Measurements from ENCODE around the gene TMEM63A. TPM values are rescaled to one million over a fixed set of nuclear protein-coding genes. Genes with fewer than 3 reads are reported as not detected.

The TMEM63A gene
- total and polyA plus RNA-seq, 10 of the 15 experiments (the other 5 are each of a cell fraction or from before 2014, with no cell fraction given): 1.3 to 33.5 (median 15.2) TPM

- Histone ChIP-seq H3K9me3 (replicated peaks; ENCODE audit: control insufficient read depth, insufficient read depth, low read length) (no peaks in the 10 kb centered on the region), H3K27ac (ENCODE audit: control insufficient read depth, insufficient read depth) (no peak overlapping the region), H4K20me1 (ENCODE audit: control insufficient read depth, insufficient read depth) (no peaks in the 10 kb centered on the region), H3K4me2 (ENCODE audit: control insufficient read depth, insufficient read depth) (no peak overlapping the region), H3K36me3 (ENCODE audit: control insufficient read depth in 2 of 2, insufficient read depth in 2 of 2, low read length in 1 of 2) (peaks cover 0 to 1% of the 10 kb centered on the region in 2 experiments; a peak in 1 of 4 replicates), H3K4me1 (ENCODE audit: control insufficient read depth, insufficient read depth, low read length) (peaks cover 3% of the 10 kb centered on the region; the same call in 1 of the 2 replicates), H3K4me3 (no peak overlapping the region), H3K9ac (ENCODE audit: control insufficient read depth, insufficient read depth, low read length) (no peak overlapping the region), H3K27me3 (replicated peaks in 1 of 2; ENCODE audit: control insufficient read depth in 2 of 2, insufficient read depth in 2 of 2, low read length in 1 of 2) (no peaks in the 10 kb centered on the region), H2AFZ (ENCODE audit: control insufficient read depth, low read depth, low read length) (peak overlapping the region; percentile 35), H3K79me2 (ENCODE audit: control insufficient read depth, insufficient read depth, low read length) (peaks cover 17% of the 10 kb centered on the region)
- POLR2A ChIA-PET: no interaction called here
- CTCF ChIA-PET: no interaction called here
- DNase-seq (ENCODE audit: low read depth, low spot score): no peak
- no TSS peak for BruUV-seq (replicated peaks)
- intact Hi-C loops (cut with micrococcal nuclease; ENCODE audit: unreplicated experiment) (no loop called here), in situ Hi-C loops (cut with MboI) (no loop called here)
- no peak for ATAC-seq
- RAD21 ChIA-PET (ENCODE audit: unreplicated experiment): no interaction called here
- 94% methylated on average over 3 of the region's 3 CpGs for WGBS (ENCODE audit: insufficient coverage, insufficient replicate concordance, low lambda C conversion rate, missing lambda C conversion rate)
- SMC1A ChIA-PET (ENCODE audit: uncharacterized antibody, unreplicated experiment): interaction anchor here (2.0 kb wide), 1 partner anchor 48 kb away, joined by 4 read pairs; no protein-coding TSS in a partner anchor
- no peak for FAIRE-seq
- TF ChIP-seq FOS (IDR thresholded peaks at IDR 0.05; ENCODE audit: borderline replicate concordance, extremely low read depth, insufficient read length): no peak
- no peak for TF ChIP-seq TCF7 (IDR thresholded peaks at IDR 0.05; ENCODE audit: borderline replicate concordance)
- TF ChIP-seq ZNF622 (IDR thresholded peaks at IDR 0.05): no peak
- TF ChIP-seq ATF3 (IDR thresholded peaks at IDR 0.05; ENCODE audit: borderline replicate concordance, extremely low read depth, low read depth, low read length): no peak
- TF ChIP-seq CUX1 (IDR thresholded peaks at IDR 0.05; ENCODE audit: insufficient replicate concordance, low read depth, low read length): no peak
- no peak for TF ChIP-seq POLR2AphosphoS5 (IDR thresholded peaks at IDR 0.05; ENCODE audit: low read length)
- TF ChIP-seq LARP7 (IDR thresholded peaks at IDR 0.05): no peak
- TF ChIP-seq HCFC1 (IDR thresholded peaks at IDR 0.05; ENCODE audit: low read length): no peak
- TF ChIP-seq NBN (IDR thresholded peaks at IDR 0.05): no peak
- TF ChIP-seq CBX5 (IDR thresholded peaks at IDR 0.05; ENCODE audit: low read depth): no peak
- TF ChIP-seq ETV6 (conservative IDR thresholded peaks at IDR 0.05 in 1 of 2, IDR thresholded peaks at IDR 0.05 in 1 of 2; ENCODE audit: borderline replicate concordance in 1 of 2, low read depth in 1 of 2): no peak
- no peak for TF ChIP-seq RAD21 (IDR thresholded peaks at IDR 0.05; ENCODE audit: insufficient read depth, low read depth, low read length)
- TF ChIP-seq JUNB (IDR thresholded peaks at IDR 0.05): no peak
- no peak for TF ChIP-seq ZNF274 (IDR thresholded peaks at IDR 0.05; ENCODE audit: insufficient read depth, insufficient read length)
- TF ChIP-seq NRF1 (conservative IDR thresholded peaks at IDR 0.05; ENCODE audit: low read depth, low read length): no peak
- no peak for TF ChIP-seq SIX5 (IDR thresholded peaks at IDR 0.05; ENCODE audit: low read depth, low read length, severe bottlenecking)
- no peak for TF ChIP-seq CEBPB (IDR thresholded peaks at IDR 0.05; ENCODE audit: borderline replicate concordance in 1 of 2, low read depth in 2 of 2, low read length in 2 of 2)
- TF ChIP-seq EP300 (IDR thresholded peaks at IDR 0.05; ENCODE audit: borderline replicate concordance in 1 of 2, control insufficient read depth in 1 of 2, low read depth in 2 of 2, low read length in 2 of 2): no peak
These were observed 44.5 kb upstream of the TMEM63A start for GRCh38 chr1:225926551-225927113.
